Suppressor macrophage treated with lipopolysaccharide for 4 hours (primary cell): ENCODE measurements around the gene APPL2.
A peak's percentile ranks its signal among the peaks of the same experiment; 100 is the strongest.
"Not testable (repeated sequence)": the region's sequence is repeated elsewhere in the genome, so short reads cannot be mapped to it uniquely, and the experiment has no call there.

Experiments used
- DNase-seq: peaks from one replicate; pipeline ENCODE4 v3.0.0-alpha.2; 2020

The APPL2 gene

GRCh38 chr12:105256431-105256830 is 20.5 kb upstream of the APPL2 start:
- DNase-seq: not testable (repeated sequence)

DNA sequence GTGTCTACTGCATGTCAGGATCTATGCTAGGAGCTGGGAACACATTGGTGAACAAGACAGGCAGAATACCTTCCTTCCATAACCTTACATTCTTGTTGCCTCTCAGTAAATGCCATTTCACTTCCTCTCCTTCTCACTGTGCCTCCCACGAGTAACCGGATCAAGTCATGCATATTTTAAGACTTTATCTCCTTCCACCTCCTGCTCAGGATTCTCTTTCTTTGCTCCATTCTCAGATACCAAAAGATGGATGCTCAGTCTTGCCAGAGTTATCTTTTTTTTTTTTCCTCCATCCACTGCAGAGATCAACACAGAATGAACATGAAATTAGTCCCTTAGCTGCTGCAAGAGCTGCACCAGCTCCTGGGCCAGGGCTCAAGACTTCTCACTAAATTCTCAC is 20.0 kb upstream of the APPL2 start:
- DNase-seq: no peak

GRCh38 chr12:105253866-105254513 is 18.0 kb upstream of the APPL2 start:
- no peak for DNase-seq

- DNase-seq: no peak
Measured at GRCh38 chr12:105252901-105253300, 16.9 kb upstream of the APPL2 start.

DNA sequence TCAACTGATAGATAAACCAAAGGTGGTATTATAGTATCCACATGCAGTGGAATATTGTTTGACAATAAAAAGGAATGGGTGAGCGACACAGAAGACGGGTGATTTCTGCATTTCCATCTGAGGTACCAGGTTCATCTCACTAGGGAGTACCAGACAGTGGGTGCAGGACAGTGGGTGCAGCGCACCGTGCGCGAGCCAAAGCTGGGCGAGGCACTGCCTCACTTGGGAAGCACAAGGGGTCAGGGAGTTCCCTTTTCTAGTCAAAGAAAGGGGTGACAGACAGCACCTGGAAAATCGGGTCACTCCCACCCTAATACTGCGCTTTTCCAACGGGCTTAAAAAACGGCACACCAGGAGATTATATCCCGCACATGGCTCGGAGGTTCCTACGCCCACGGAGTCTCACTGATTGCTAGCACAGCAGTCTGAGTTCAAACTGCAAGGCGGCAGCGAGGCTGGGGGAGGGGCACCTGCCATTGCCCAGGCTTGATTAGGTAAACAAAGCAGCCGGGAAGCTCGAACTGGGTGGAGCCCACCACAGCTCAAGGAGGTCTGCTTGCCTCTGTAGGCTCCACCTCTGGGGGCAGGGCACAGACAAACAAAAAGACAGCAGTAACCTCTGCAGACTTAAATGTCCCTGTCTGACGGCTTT is 9.9 kb upstream of the APPL2 start:
- DNase-seq: not testable (repeated sequence)

- no peak for DNase-seq
Measured at GRCh38 chr12:105245291-105245690, 9.3 kb upstream of the APPL2 start.

- peak; percentile 17 for DNase-seq
Measured at GRCh38 chr12:105240228-105240627, 4.3 kb upstream of the APPL2 start.

DNA sequence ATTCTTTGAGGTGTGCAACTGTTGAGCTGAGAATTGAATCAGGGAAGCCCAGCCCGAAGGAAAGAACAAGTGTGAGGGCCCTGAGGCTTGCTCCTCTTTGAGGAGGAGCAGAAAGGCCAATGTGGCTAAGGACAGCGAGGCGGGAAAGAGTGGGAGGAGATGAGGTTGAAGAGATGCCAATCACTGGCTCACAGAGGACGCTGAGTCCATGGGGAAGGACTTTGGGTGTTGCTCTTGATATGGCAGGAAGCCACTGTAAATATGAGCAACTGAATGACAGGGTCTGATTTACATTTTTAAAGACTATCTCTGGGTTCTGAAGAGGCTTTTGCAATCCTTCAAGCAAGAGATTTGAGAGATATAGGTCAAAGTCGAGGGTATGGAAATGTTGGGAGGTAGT is 3.3 kb upstream of the APPL2 start:
- DNase-seq: no peak

DNA sequence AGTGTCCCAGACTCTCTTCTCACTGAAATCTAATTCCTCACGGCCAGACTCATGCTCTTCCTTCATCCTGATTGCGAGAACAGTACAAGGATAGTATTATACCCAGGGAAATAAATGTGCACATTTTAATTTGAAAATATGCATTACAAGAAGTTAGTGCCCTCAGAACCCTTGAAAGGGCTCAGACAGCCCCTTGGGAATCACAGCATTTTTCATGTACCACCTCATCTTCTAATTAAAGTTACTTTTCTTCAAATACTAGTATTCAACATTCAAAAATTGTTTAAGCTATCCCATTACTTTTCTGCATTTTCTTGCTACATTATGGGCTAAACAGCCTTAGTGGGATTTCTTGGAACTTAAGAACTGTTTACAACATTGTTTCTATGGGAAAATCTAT is 1.7 kb upstream of the APPL2 start:
- DNase-seq: no peak

DNA sequence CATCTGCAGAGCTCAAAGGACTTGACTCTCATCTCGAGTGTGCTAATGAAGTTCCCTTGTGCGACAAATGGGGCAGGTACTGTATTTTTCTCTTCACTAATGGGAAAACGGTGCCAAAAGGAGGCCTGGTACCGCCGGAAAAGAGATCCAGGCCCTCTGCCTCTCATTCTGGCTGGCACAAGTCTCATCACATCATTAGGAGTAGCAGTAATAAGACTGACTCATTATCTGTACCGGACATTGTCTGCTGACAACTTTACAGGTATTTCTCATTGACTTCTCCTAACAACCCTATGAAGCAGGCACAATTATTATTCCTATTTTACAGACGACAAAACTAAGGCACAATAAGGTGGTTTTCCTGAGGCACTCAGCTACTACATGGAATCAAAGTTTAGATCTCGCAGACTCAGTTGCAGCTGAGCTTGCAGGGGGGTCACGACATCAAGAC is 668 bp downstream of the APPL2 start:
- no peak for DNase-seq

- DNase-seq: no peak
Measured at GRCh38 chr12:105234197-105234596, 1.8 kb downstream of the APPL2 start.

GRCh38 chr12:105233041-105233905 is 2.7 kb downstream of the APPL2 start:
- DNase-seq: no peak

DNA sequence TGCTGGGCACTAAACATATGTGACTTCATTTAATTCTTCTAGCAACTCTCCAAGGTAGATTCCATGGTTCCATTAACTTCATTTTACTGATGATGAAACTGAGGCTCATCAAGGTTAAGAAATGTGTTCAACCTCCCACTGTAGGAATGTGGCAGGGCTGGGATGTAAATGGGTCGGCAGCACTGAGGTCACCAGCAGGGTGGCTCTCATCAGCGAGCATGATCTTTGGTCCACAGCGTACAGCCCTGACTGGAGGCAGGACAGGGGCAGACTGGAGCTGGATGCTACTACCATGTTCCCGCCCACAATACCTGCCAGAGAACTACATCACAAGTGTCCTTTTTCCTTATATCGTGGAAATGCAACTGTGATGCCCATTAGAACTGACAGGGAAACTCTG is 4.6 kb downstream of the APPL2 start:
- no peak for DNase-seq

- DNase-seq: no peak
Measured at GRCh38 chr12:105229371-105229770, 6.6 kb downstream of the APPL2 start.

DNA sequence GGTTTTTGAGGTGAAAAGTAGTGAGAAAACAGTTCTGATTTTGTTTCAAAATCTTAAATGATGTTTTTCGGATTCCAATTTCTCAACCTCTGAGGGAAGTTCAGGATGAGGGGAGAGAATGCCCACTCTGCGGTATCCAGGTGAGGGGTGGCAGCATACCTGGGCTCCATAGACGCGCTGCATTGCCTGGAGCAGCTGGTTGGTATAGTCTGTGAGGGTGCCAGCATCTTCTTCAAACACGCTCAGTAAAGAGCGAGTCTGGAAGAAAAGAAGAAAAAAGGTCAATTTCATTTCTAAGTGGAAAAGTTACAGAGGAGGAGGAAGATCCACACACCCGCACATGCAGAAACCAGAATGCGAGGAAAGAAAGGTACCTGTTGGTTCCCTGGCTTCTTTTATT is 7.0 kb downstream of the APPL2 start:
- no peak for DNase-seq

DNA sequence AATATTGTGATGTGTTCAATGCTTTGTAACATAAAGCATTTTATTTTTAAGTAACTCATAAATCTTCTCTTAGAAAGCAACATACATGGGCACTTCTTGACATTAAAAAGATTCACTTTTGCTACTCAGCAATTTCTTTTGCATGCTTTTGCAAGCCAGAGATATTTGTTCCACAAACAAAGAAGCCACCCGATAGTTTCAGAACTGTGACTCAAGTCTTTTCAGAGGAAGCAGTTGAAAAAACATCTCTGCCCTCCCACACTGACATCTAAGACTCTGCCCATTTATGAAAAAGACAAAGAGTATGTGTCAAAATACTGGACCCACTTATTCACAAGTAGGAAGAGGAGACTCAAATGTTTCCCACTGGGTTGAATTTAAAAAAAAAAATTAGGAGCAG is 7.5 kb downstream of the APPL2 start:
- peak; percentile 79 for DNase-seq

DNA sequence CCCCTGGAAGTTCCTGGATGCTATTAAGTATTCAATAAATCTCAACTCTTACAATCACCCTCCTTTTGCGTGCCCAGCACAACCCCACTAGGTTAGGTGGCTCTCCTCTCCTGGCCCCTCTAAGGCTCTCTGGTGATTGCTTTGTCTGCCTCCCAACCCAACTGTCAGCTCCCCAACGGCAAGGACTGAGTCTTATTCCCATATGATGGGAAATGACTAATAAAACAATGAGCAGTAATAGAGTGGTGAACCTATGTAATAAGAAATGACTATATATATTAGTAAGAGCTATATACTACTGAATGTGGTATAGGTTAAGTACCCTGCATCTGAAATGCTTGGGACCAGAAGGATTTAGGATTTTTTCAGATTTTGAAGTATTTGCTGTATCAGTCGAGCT is 8.1 kb downstream of the APPL2 start:
- DNase-seq: peak; percentile 40

- peak; percentile 61 for DNase-seq
Measured at GRCh38 chr12:105226219-105226618, 9.8 kb downstream of the APPL2 start.

DNA sequence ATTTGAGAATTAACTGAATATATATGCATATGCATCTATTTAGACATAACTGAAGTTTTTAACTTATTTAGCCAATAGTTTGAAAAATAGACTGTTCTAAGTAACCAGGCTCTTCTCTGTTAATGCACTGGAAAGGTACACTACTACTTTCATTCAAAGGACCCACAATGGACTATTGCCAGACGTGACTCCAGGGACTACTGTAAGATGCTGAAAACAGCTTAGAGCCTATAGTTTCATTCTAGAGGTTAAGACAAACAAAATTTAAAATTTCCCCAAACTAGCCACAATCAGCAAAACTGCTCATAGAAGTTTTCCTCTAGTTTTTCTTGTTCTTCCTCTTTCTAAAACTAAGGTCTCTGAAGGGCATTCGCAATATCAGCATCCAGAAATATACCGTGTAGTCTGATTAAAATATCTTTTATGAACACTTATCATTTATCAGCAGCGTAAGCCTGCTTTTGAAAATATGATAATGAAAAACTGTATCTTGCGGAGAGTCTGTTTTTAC is 10.4 kb downstream of the APPL2 start:
- DNase-seq: peak; percentile 25

- DNase-seq: no peak
Measured at GRCh38 chr12:105224399-105224798, 11.6 kb downstream of the APPL2 start.

- no peak for DNase-seq
Measured at GRCh38 chr12:105223884-105224283, 12.1 kb downstream of the APPL2 start.

- peak; percentile 30 for DNase-seq
Measured at GRCh38 chr12:105223352-105223845, 12.6 kb downstream of the APPL2 start.

GRCh38 chr12:105222726-105223351 is 13.1 kb downstream of the APPL2 start:
- peak; percentile 56 for DNase-seq
